Measurements from ENCODE around the gene FADS1.

DNA sequence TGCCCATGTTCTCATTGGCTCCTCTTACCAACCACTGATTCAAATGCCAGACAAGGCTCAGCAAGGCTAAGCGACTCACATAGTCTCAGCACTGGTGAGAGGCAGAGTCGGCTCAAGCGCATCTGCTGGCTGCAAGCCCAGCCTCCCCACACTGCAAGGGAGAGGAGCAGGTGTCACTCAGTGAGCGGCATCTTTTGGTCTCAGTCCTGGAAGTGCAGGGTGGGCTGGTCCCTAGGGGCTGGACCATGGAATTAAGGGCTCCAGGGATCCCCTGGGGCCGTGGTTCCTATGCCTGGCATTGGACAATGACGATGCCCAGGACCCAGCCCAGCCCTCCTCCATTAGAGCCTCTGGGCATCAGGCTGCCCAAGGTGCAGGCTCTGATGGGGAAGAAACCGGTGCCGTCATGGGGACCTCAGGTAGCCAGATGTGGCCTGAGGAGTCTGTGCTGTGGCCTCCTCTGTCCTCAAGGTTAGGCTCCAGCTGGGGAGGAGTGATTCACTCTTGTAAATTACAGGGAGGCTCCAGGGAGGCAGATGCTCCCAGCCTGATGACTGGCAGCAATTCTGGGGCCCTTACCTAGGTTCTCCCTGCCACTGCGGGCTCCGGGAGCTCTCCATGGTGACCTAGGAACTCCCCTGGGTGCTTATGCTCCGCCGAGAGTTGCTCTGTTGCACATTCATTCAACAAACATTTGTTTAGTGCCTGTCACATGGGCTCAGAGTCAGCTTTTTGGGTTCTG is 39.3 kb upstream of the FADS1 start:
- TF ChIP-seq CTCF (conservative IDR thresholded peaks at IDR 0.05; ENCODE audit: low read depth, low read length) (no peak), EZH2 (IDR thresholded peaks at IDR 0.05; ENCODE audit: borderline replicate concordance, low read depth, low read length, poor library complexity, severe bottlenecking) (no peak)

Data from A673 (cell line).